ENCODE results near the gene SMARCA2. TPM values are rescaled to one million over a fixed set of nuclear protein-coding genes. Genes with fewer than 3 reads are reported as not detected.

The SMARCA2 gene
- total RNA-seq, 2 experiments from 2014 or later = 243 to 245 TPM

DNA sequence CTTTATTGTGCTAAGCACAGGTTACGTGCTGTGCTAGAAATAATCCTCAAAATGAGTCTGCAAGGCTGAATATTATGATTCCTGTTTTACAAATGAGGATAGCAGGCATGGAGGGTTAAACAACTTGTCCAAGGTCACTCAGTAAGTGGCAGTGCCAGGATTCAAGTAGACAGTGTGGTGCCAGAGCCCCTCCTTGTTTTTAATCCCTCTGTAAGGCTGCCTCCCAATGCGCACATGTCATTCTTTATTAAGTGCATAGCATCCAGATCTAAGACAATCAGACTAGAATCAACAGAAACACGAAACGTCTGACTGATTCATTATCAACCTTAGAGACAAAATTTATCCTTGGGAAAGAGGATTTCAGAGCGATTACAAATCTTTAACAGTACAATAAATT, 199.6 kb downstream of the SMARCA2 start:
- ATAC-seq (no peak), DNase-seq (no peak)
- no peak overlapping the region for H3K4me3 Mint-ChIP-seq
- H3K4me1 Mint-ChIP-seq (ENCODE audit: low read depth) = no peaks in the 10 kb centered on the region
- no peaks in the 10 kb centered on the region for H3K9me3 Mint-ChIP-seq (ENCODE audit: insufficient read depth)
- no peaks in the 10 kb centered on the region for H3K36me3 Mint-ChIP-seq (ENCODE audit: low read depth)
- CTCF ChIA-PET = no interaction called here
- no peaks in the 10 kb centered on the region for H3K27me3 Mint-ChIP-seq (ENCODE audit: low read depth)
- POLR2A ChIA-PET = no interaction called here
- no peak overlapping the region for H3K27ac Mint-ChIP-seq

DNA sequence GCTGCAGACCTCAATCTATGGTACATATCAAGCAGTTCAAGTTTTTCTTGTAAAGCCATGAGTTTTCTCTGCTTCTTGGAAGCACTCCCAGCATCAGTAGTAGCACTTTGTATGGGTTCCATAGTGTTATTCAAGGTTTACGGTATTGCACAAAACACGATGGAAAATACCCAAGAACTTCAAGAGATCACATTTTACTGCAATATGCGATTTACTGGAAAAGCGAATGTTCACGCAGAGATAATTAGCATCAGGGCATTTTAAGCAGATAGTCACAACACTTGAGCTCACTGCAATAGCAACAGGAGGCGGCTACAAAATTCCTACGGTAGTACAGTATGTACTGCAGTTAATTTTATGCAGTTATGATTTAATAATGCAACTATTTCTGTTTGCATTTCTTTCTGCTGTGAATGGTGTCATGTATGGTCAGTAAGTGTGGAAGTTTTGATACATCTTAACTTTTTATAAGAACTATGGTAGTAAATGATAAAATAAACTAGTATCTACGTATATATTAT, 200.8 kb downstream of the SMARCA2 start:
- H3K36me3 Mint-ChIP-seq (ENCODE audit: low read depth) = no peaks in the 10 kb centered on the region
- ATAC-seq (no peak), DNase-seq (no peak)
- H3K9me3 Mint-ChIP-seq (ENCODE audit: insufficient read depth) = no peaks in the 10 kb centered on the region
- ChIA-PET POLR2A (no interaction called here), CTCF (interaction anchor here (0.6 kb wide), 1 partner anchor 480 kb away, joined by 3 read pairs; no protein-coding TSS in a partner anchor)
- H3K27me3 Mint-ChIP-seq (ENCODE audit: low read depth) = no peaks in the 10 kb centered on the region
- no peak overlapping the region for H3K27ac Mint-ChIP-seq
- H3K4me1 Mint-ChIP-seq (ENCODE audit: low read depth) = no peaks in the 10 kb centered on the region
- H3K4me3 Mint-ChIP-seq = no peak overlapping the region

DNA sequence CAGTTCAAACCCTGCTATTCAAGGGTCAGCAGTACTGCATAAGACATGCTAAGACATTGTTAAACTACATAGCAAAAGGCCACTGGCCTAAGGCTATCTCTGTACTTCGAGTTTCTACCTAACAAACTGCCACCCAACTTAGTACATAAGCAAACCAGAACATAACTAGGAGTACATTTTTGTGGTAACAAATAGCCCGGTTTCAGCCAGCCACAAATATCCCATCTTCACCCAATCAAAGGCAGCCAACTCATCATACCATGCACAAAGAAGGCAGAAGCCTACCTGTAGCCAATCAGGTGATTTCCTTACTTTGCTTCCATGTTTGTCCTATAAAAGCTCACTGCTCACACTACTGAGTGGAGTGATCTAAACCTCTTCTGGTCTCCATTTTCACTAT, 201.4 kb downstream of the SMARCA2 start:
- H3K36me3 Mint-ChIP-seq (ENCODE audit: low read depth) = no peaks in the 10 kb centered on the region
- H3K27ac Mint-ChIP-seq = no peak overlapping the region
- no peak overlapping the region for H3K4me3 Mint-ChIP-seq
- H3K4me1 Mint-ChIP-seq (ENCODE audit: low read depth) = no peaks in the 10 kb centered on the region
- ATAC-seq (no peak), DNase-seq (no peak)
- no peaks in the 10 kb centered on the region for H3K9me3 Mint-ChIP-seq (ENCODE audit: insufficient read depth)
- H3K27me3 Mint-ChIP-seq (ENCODE audit: low read depth) = no peaks in the 10 kb centered on the region
- POLR2A ChIA-PET = no interaction called here
- CTCF ChIA-PET = no interaction called here

DNA sequence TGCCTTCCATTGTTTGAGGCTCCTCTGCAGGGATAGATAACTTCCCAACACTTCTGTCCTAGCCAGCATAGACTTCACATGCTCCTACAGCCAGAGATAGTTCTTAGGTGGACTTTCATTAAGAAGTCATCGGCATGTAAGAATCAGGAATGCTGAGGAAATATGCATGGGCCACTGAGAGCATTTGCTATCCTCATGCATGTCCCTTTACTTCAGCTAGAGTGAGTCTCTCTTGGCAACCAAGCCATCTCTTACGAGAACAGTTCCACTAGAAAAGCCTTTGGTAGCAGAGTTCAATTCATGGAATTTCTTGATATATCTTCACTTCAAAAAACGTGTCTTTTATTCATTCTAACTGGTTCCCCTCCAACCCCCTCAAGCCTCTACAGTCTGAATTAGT, 202.4 kb downstream of the SMARCA2 start:
- Mint-ChIP-seq H3K4me3 (no peak overlapping the region), H3K36me3 (ENCODE audit: low read depth) (no peaks in the 10 kb centered on the region), H3K27me3 (ENCODE audit: low read depth) (no peaks in the 10 kb centered on the region), H3K27ac (no peak overlapping the region), H3K4me1 (ENCODE audit: low read depth) (no peaks in the 10 kb centered on the region), H3K9me3 (ENCODE audit: insufficient read depth) (no peaks in the 10 kb centered on the region)
- ChIA-PET CTCF (no interaction called here), POLR2A (no interaction called here)
- ATAC-seq = no peak
- no peak for DNase-seq

DNA sequence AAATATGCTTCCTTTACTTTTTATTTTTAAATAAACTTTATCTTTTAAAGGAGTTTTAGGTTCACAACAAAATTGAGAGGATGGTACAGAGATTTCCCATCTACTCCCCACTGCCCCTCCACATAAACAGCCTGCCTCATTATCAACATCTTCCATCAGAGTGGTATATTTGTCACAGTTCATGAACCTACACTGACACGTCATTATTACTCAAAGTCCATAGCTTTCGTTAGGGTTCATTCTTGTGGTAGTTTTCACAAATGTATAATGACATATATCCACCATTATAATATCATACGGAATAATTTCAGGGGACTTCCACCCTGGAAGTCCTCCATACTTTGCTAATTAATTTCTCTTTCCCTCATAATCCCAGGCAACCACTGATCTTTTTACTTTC, 204.9 kb downstream of the SMARCA2 start:
- Mint-ChIP-seq H3K9me3 (ENCODE audit: insufficient read depth) (no peaks in the 10 kb centered on the region), H3K27me3 (ENCODE audit: low read depth) (no peaks in the 10 kb centered on the region), H3K36me3 (ENCODE audit: low read depth) (no peaks in the 10 kb centered on the region), H3K4me3 (no peak overlapping the region), H3K27ac (no peak overlapping the region), H3K4me1 (ENCODE audit: low read depth) (no peaks in the 10 kb centered on the region)
- ChIA-PET CTCF (no interaction called here), POLR2A (no interaction called here)
- ATAC-seq = no peak
- no peak for DNase-seq

DNA sequence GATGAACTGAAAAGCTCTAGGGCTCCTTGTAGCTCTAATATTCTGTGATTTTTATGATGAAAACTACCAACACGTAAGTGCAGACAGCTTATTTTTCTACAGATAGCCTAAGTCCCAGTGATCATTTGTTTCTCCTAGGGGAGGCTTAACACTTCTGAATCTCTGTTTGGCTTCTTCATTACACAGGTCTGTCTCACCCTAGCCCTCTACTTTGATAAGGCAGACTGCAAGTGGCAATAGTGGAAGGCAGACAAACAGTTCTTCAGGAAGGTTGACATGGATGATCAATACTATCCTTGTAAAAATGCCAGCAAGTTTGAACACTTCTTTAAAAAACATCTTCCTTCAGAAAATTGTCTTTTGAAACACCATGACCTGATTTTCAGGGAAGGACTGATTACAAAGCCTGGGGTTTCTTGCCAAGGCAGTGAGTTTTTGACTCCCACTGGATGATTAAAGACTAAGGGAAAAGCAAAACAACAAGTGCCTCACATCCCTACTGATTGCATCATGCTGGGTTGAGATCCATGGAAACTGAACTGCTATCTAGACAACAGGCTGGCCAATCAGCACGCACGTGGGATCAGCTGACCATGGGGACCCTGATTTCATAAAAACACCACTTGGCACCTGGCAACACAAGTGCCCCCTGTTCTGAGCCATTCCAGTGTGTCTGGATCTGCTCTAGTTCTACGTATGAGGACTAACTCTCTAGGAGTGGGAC, 212.2 kb downstream of the SMARCA2 start:
- no peak for DNase-seq
- CTCF ChIA-PET = no interaction called here
- Mint-ChIP-seq H3K4me3 (no peak overlapping the region), H3K9me3 (ENCODE audit: insufficient read depth) (no peaks in the 10 kb centered on the region), H3K4me1 (ENCODE audit: low read depth) (peaks cover 14% of the 10 kb centered on the region), H3K36me3 (ENCODE audit: low read depth) (no peaks in the 10 kb centered on the region), H3K27ac (no peak overlapping the region), H3K27me3 (ENCODE audit: low read depth) (no peaks in the 10 kb centered on the region)
- ATAC-seq = no peak
- POLR2A ChIA-PET = no interaction called here

DNA sequence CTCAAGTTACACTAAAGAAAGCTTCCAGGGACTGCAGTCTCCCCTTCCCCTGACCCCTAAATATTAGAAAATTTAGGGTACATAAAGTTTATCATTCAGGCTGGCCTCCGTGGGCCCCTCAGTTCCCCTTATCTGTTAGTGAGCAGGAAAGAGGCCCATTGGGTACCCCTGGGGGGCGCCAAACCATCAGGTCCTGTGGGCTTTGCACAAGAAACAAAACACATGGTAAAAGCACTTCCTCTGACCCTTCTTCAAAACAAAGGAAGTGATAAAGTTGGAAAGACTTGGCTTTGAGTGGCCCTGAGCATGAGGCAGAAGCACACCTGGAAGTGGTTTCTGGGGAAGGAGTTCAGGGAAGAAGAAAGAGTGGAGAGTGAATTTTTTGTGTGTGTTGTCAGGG, 213.0 kb downstream of the SMARCA2 start:
- Mint-ChIP-seq H3K9me3 (ENCODE audit: insufficient read depth) (no peaks in the 10 kb centered on the region), H3K36me3 (ENCODE audit: low read depth) (no peaks in the 10 kb centered on the region), H3K27ac (no peak overlapping the region), H3K27me3 (ENCODE audit: low read depth) (no peaks in the 10 kb centered on the region), H3K4me1 (ENCODE audit: low read depth) (peaks cover 14% of the 10 kb centered on the region), H3K4me3 (no peak overlapping the region)
- POLR2A ChIA-PET = no interaction called here
- DNase-seq = peak; percentile 42
- CTCF ChIA-PET = interaction anchor here (1.0 kb wide), 1 partner anchor 96 kb away, joined by 3 read pairs; no protein-coding TSS in a partner anchor
- no peak for ATAC-seq

DNA sequence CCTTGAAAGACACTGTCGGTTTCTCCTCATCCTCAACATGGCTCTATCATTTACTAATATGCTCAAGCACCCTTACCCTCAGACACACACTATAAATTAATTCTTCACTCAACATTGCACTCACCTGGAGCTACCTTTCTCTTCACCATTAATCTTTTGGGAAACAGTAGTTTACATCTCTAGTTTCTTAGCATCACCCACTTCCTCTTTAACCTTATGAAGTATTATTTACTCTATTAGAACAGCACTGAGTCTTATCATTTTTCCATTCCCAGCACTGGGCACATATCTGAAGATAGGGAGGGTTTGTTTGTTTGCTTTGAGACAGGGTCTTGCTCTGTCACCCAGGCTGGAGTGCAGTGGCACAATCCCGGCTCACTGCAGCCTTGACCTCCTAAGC, 213.5 kb downstream of the SMARCA2 start:
- no peak overlapping the region for H3K27ac Mint-ChIP-seq
- POLR2A ChIA-PET = no interaction called here
- no peaks in the 10 kb centered on the region for H3K36me3 Mint-ChIP-seq (ENCODE audit: low read depth)
- CTCF ChIA-PET = interaction anchor here (1.0 kb wide), 1 partner anchor 97 kb away, joined by 3 read pairs; no protein-coding TSS in a partner anchor
- ATAC-seq (no peak), DNase-seq (no peak)
- no peaks in the 10 kb centered on the region for H3K9me3 Mint-ChIP-seq (ENCODE audit: insufficient read depth)
- no peaks in the 10 kb centered on the region for H3K27me3 Mint-ChIP-seq (ENCODE audit: low read depth)
- no peak overlapping the region for H3K4me3 Mint-ChIP-seq
- peaks cover 14% of the 10 kb centered on the region for H3K4me1 Mint-ChIP-seq (ENCODE audit: low read depth)

DNA sequence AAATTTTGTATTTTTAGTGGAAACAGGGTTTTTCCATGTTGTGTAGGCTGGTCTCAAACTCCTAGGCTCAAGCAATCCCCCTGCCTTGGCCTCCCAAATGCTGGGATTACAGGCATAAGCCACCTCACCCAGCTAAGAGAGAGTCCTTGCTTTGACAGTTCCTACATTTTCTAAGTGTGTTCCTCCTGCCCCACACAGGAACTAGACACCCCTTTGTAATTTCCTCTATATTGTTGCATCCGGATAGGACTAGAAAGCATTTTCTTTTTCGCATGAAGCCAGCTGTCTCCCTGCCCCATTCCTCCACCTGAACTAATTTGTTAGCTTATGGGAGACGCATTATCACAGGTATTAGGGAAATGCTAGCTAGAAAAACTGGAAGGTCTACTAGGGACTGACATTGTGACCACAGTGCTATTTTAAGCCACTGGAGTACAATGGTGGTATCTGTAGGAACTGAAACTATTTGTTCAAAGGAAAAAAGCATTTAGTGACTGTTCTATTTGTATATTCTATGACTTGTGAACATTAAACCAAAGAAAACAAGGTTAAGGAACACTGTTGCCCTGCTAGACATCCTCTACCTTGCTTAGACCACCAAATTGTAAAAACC, 214.1 kb downstream of the SMARCA2 start:
- no peak overlapping the region for H3K4me3 Mint-ChIP-seq
- no peak for DNase-seq
- H3K27ac Mint-ChIP-seq = no peak overlapping the region
- H3K9me3 Mint-ChIP-seq (ENCODE audit: insufficient read depth) = no peaks in the 10 kb centered on the region
- no peak for ATAC-seq
- peaks cover 14% of the 10 kb centered on the region for H3K4me1 Mint-ChIP-seq (ENCODE audit: low read depth)
- ChIA-PET POLR2A (no interaction called here), CTCF (interaction anchor here (0.6 to 1.0 kb wide), 2 partner anchors 26 to 97 kb away, joined by 3 to 4 read pairs; no protein-coding TSS in a partner anchor)
- H3K36me3 Mint-ChIP-seq (ENCODE audit: low read depth) = no peaks in the 10 kb centered on the region
- no peaks in the 10 kb centered on the region for H3K27me3 Mint-ChIP-seq (ENCODE audit: low read depth)

DNA sequence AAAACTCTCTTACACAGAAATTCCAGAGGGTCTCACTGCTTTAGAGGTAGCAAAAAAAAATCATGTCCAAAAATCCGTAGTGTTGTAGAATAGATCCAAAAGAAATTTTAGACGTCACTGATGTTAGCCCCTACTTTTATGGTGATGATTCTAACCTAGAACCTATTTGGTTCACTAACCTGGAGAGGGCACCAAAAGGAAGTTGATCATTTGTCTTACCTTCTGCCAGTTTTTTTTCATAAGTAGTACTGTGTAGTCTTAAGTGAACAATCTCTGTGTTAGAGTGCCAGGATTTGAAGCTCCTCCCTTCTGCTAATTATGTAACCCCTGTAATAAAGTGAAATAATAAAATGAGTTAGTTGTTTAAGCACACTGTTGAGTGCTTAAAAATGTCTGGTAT, 215.2 kb downstream of the SMARCA2 start:
- H3K9me3 Mint-ChIP-seq (ENCODE audit: insufficient read depth) = no peaks in the 10 kb centered on the region
- no peak for ATAC-seq

DNA sequence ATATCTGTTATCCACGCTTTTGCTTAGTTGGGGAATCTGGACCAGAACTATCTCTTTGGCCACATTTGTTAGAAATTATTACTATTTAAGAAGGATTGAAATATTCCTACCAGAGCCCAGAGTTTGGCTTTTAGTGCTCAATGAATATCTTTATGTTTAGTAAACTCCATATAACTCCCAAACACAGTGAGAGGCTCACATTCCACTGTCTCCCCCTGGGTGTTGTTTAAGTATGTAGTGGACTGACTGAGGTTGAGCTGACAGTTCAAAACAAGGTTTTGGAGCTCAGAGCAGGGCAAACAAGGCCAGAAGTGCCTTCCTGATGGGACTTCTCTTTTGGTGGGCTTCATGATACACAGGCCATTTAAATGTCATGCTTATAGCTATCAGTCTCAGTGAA, 216.0 kb downstream of the SMARCA2 start:
- H3K4me3 Mint-ChIP-seq = no peak overlapping the region
- no peaks in the 10 kb centered on the region for H3K27me3 Mint-ChIP-seq (ENCODE audit: low read depth)
- H3K9me3 Mint-ChIP-seq (ENCODE audit: insufficient read depth) = no peaks in the 10 kb centered on the region
- H3K36me3 Mint-ChIP-seq (ENCODE audit: low read depth) = no peaks in the 10 kb centered on the region
- ATAC-seq (no peak), DNase-seq (no peak)
- POLR2A ChIA-PET = no interaction called here
- no peak overlapping the region for H3K27ac Mint-ChIP-seq
- CTCF ChIA-PET = interaction anchor here (0.5 to 0.7 kb wide), 2 partner anchors 255 to 497 kb away, joined by 3 read pairs; no protein-coding TSS in a partner anchor
- H3K4me1 Mint-ChIP-seq (ENCODE audit: low read depth) = peaks cover 14% of the 10 kb centered on the region

More for the DNA sequence above, 215.2 kb downstream of the SMARCA2 start:
- no peak for DNase-seq
- H3K27me3 Mint-ChIP-seq (ENCODE audit: low read depth) = no peaks in the 10 kb centered on the region
- no peak overlapping the region for H3K27ac Mint-ChIP-seq
- CTCF ChIA-PET = interaction anchor here (0.5 to 0.7 kb wide), 2 partner anchors 256 to 497 kb away, joined by 3 read pairs; no protein-coding TSS in a partner anchor
- no peaks in the 10 kb centered on the region for H3K36me3 Mint-ChIP-seq (ENCODE audit: low read depth)
- POLR2A ChIA-PET = no interaction called here
- peaks cover 14% of the 10 kb centered on the region for H3K4me1 Mint-ChIP-seq (ENCODE audit: low read depth)
- H3K4me3 Mint-ChIP-seq = no peak overlapping the region

DNA sequence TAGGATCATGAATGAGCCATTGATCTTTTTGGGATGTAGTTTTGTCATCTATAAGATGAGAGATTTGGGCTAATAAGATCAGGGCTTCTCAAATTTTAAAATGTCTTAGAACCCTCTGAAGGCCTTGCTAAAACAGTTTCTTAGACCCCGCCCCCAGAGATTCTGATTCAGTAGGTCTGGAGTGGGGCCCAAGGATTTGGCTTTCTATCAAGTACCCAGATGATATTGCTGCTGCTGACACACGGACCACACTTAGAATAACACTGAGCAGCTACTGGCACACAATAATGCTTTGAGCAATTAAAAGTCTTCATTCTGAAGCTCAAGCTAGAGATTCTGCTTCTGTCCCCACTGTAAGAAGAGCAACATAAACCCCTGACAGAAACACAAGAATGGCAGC, 216.7 kb downstream of the SMARCA2 start:
- Mint-ChIP-seq H3K27me3 (ENCODE audit: low read depth) (no peaks in the 10 kb centered on the region), H3K4me1 (ENCODE audit: low read depth) (peaks cover 14% of the 10 kb centered on the region), H3K4me3 (no peak overlapping the region), H3K27ac (no peak overlapping the region), H3K9me3 (ENCODE audit: insufficient read depth) (no peaks in the 10 kb centered on the region), H3K36me3 (ENCODE audit: low read depth) (no peaks in the 10 kb centered on the region)
- POLR2A ChIA-PET = no interaction called here
- CTCF ChIA-PET = no interaction called here
- no peak for DNase-seq
- no peak for ATAC-seq
